ENCODE data around the gene ADGRA1.

GRCh38 chr10:133139551-133140065 lies 51.9 kb downstream of the ADGRA1 start:
- TF ChIP-seq RARB (CRISPR knock-in tag; IDR thresholded peaks at IDR 0.05) (no peak), SNAI2 (CRISPR knock-in tag; IDR thresholded peaks at IDR 0.05) (no peak), ZFP30 (CRISPR knock-in tag; IDR thresholded peaks at IDR 0.05) (no peak), PATZ1 (CRISPR knock-in tag; IDR thresholded peaks at IDR 0.05; ENCODE audit: borderline replicate concordance) (no peak), CSDC2 (CRISPR knock-in tag; IDR thresholded peaks at IDR 0.05) (no peak), OSR1 (CRISPR knock-in tag; IDR thresholded peaks at IDR 0.05) (no peak), CSRNP3 (CRISPR knock-in tag; IDR thresholded peaks at IDR 0.05) (no peak), TOX (CRISPR knock-in tag; IDR thresholded peaks at IDR 0.05; ENCODE audit: borderline replicate concordance) (no peak), ESRRG (CRISPR knock-in tag; IDR thresholded peaks at IDR 0.05) (no peak), ARNTL (CRISPR knock-in tag; IDR thresholded peaks at IDR 0.05; ENCODE audit: borderline replicate concordance, low read depth) (no peak), CREB5 (CRISPR knock-in tag; IDR thresholded peaks at IDR 0.05; ENCODE audit: low read depth) (no peak), TSHZ2 (CRISPR knock-in tag; IDR thresholded peaks at IDR 0.05) (no peak)
